HFF-Myc (cell line): ENCODE data around the gene PNLIPRP2.

Experiments used
- DNase-seq: peaks from one replicate; pipeline ENCODE4 v3.0.0-alpha.2; 2011; ENCODE audit warnings: low read depth; ENCODE audit errors: extremely low read depth
- H3K4me3 ChIP-seq: replicated peaks from 2 replicates; pipeline ENCODE4 v1.5.1; 2011; ENCODE audit warnings: low read depth, mild to moderate bottlenecking, control low read depth, low read length
- TF ChIP-seq, protein P1 (sequence below): IDR thresholded peaks from 2 replicates; pipeline ENCODE4 v1.5.1; 2012; ENCODE audit warnings: mild to moderate bottlenecking, low read depth, low read length, control low read depth; ENCODE audit errors: missing control alignments

PNLIPRP2 gene

GRCh38 chr10:116659049-116659670, 38.4 kb downstream of the PNLIPRP2 start:
- no peak overlapping the region for H3K4me3 ChIP-seq
- DNase-seq: no peak
- TF ChIP-seq, protein P1, sequence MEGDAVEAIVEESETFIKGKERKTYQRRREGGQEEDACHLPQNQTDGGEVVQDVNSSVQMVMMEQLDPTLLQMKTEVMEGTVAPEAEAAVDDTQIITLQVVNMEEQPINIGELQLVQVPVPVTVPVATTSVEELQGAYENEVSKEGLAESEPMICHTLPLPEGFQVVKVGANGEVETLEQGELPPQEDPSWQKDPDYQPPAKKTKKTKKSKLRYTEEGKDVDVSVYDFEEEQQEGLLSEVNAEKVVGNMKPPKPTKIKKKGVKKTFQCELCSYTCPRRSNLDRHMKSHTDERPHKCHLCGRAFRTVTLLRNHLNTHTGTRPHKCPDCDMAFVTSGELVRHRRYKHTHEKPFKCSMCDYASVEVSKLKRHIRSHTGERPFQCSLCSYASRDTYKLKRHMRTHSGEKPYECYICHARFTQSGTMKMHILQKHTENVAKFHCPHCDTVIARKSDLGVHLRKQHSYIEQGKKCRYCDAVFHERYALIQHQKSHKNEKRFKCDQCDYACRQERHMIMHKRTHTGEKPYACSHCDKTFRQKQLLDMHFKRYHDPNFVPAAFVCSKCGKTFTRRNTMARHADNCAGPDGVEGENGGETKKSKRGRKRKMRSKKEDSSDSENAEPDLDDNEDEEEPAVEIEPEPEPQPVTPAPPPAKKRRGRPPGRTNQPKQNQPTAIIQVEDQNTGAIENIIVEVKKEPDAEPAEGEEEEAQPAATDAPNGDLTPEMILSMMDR: no peak

DNA sequence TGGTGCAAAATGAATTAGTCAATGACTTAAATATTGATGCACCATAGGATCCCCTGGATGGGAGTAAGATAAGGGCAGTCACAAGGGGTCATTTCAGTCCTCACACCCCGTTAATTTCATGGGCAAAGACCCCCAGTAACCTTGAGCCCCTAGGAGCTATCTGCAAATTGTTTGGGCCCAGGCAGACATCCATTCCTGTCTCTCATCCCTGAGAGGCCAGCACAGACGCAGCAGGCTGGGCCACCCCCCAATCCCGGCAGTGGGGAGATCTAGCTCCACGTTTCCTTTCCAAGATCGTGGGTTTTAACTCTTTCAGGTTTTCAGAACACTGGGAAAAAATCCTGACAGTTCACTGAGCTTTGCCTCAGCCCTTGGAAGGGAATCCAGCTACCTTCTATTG, 40.1 kb downstream of the PNLIPRP2 start:
- no peak for DNase-seq
- TF ChIP-seq, protein P1: no peak
- no peak overlapping the region for H3K4me3 ChIP-seq

GRCh38 chr10:116663342-116663741, 42.6 kb downstream of the PNLIPRP2 start:
- TF ChIP-seq, protein P1: no peak
- H3K4me3 ChIP-seq: no peak overlapping the region

DNA sequence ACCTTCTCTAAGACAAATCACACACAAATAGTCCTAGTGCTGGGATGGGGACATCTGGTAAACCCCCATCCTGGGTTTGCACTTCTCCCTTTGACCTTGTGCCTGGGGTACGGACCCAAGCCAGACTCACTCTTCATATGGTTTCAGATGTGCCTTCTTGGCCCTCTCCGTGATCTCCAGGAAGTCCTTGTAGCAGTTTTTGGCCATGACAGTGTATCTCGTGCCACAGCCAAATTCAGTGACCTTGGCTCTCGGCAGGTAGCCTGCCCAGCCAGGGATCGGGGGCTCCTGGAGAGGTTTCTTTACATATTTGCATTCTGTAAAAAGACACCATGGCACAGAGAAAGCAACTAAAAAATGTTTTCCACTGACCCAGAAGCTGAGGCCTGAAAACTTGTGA, 43.9 kb downstream of the PNLIPRP2 start:
- no peak for DNase-seq
- TF ChIP-seq, protein P1: no peak
- H3K4me3 ChIP-seq: no peak overlapping the region

More at GRCh38 chr10:116663342-116663741, 42.6 kb downstream of the PNLIPRP2 start:
- DNase-seq: no peak

- no peak overlapping the region for H3K4me3 ChIP-seq
- DNase-seq: no peak
- TF ChIP-seq, protein P1: no peak
Observed at GRCh38 chr10:116665541-116666125, 44.9 kb downstream of the PNLIPRP2 start.

GRCh38 chr10:116667484-116667883, 46.7 kb downstream of the PNLIPRP2 start:
- no peak for DNase-seq
- TF ChIP-seq, protein P1: no peak
- no peak overlapping the region for H3K4me3 ChIP-seq
